HG03060 (cell line): ENCODE data around the gene SPINK4.

Experiments
- ATAC-seq: cut with Tn5 transposase; IDR thresholded peaks from one replicate; pipeline ENCODE4 v1.9.1; 2021; ENCODE audit warnings: low read depth, moderate number of reproducible peaks; ENCODE audit not compliant: unreplicated experiment

The SPINK4 gene

DNA sequence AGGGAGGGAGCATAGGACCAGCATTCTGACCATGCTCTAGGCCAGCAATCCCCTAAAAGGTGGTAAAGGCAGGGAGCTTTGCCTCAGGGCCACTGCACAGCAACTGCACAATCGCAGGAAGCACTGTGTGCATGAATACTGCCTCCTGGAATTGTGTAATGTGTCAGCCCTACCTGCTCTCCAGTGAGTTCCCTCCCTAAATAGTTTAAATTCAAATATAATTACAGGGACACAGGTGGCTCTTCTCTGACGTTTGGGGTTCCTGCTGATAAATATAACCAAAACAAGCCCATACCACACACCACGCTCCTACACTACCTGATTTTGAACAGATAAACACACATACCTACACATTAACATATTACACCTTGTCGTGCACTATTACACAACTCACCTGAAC is 15.5 kb downstream of the SPINK4 start:
- ATAC-seq = no peak

DNA sequence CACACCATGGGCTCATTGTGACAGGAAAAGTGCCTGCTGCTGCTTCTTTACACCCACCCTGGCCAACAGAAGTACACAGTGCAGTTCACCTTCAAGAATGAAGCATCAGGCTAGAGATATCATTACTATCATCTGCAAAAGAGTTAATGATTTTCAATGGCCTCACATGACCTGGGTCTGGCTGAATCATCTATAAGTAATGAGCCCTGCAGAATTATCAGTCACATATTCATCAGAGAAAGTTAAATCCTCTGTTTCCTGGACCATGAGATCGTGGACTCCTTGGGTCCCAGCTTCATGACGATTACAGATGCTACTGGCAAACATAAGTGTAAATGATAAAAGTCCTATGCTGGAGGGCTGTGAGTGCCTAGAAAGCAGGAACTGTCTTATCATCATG is 16.3 kb downstream of the SPINK4 start:
- no peak for ATAC-seq

DNA sequence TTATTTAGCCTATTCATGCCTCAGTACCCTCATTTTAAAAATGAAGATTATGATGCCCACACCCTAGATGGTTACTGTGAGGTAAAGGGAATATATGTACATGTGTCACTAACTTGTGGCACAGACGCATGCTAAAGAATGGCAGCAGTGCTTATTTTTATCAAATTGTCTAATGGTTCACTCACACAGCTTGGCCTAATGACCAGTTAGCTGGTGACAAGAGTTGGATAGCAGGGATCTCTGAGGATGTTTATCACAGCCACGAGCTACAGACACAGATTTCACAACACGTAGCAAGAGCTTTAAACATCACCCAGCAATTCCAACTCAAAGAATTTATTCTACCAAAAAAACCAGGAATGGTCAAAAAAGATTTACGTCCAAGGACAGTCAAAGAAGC is 17.3 kb downstream of the SPINK4 start:
- ATAC-seq = no peak

DNA sequence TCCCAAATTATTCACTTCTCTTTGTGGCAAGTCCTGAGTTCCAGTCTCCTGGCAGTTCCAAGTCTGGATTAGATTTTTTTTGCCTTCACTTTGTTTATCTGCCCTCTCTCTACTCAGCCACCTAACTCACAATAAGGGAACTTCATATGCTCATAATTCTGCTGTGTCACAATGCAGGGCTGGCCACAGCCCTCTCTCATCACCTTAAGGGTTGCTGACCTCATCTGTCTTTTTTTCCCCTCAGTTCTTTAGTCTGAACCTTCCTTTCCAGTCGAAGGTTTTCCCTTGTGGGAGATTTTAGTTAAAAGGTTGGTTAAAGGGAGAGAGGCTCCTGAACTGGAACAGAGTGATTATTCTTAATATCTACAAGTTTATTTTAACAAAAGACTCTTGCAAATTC is 20.4 kb downstream of the SPINK4 start:
- no peak for ATAC-seq

DNA sequence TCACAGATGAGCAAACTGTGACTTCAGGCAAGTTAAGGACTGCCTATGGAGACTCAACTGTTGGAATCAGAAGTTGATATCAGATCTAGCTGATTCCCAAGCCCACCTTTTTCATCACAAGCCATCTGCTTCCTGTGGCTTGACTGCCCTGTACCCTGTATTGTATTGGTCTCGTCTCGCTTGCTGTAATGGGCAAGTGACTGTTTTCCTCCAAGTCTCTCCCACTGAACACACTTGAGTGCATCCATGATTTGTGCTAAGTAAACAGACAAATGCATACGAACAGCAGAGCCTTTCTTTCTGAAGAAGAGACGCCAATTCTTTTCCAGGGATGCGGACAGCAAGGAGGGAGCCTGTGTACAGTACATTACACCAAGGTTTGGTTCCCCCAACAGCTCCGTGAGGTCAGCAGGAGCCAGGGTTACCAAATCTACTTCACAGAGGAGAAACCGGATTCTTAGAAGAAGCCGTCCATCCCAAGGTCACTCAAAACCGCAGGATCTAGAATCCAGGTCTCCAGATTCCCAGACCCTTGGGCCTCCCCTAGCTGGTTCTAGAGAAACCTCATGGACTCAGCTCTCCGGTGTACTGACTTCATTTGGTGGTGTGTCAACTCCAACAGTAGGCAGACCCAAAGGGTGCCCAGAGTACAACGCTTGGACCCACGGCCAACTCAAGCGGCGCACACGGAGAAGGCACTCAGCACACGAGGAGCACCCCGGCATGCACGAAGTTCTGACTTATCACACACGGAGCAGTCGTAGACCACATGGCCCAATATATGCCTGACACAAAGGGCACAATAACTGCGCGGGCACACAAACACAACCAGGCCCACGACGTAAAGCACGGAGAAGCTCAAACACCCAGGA is 23.4 kb downstream of the SPINK4 start:
- no peak for ATAC-seq

DNA sequence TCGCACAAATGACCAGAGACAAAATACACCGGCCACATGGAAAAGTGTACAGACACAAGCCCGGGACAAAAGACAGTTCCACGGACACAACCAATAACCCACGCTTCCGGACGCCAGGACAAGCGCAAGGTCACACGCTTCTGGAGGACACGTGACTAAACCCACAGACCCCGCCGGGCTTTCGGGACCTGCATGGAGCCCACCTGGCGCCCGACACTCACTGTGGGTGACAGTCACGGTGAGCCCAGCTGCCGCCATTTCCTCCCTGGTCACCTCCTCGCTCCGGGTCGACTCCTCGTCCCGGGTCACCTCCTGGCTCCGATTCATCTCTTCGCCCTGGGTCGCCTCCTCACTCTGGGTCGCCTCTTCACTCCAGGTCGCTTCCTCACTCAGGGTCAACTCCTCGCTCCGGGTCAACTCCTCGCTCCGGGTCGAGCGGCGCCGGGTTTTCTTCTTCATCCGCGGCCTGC is 24.1 kb downstream of the SPINK4 start:
- ATAC-seq = no peak

DNA sequence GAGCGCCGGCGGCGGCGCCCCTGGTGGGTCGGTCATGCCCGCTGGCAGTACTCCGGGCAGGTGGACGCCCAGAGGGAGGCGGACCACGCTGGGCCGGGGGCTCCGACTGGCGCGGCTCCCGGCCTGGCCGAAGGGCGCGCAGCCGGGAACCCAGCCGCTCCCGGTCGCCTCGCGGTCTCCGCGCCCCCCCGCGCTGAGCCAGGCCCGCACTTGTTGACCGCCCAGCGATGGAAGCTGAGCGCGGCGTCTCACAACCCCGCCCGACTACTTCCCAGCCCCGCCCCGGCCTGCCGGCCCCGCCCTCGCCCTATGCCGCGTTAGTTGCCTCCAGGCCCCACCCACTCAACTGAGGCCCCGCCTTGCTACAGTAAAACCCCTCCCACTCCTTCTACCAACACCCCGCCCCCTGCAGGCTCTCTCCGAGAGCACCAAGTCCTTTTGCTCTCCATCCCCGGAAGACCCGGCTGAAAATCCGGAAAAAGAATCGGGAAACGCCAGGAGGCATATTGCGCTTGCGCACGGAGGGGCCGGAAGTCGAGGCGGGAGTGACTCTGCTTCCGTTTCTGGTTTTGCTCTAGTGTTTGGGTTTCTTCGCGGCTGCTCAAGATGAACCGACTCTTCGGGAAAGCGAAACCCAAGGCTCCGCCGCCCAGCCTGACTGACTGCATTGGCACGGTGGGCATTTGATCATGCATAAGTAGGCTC is 24.7 kb downstream of the SPINK4 start, which contains the start of the genes BAG1 and CHMP5:
Gene BAG1, minus strand, starts transcription at position 236 of the 705 bp plus-strand sequence.
Gene CHMP5, plus strand, starts transcription at position 577 of the 705 bp plus-strand sequence. Its CDS starts 30 bp downstream, at position 607.
- peak; percentile 88 for ATAC-seq

DNA sequence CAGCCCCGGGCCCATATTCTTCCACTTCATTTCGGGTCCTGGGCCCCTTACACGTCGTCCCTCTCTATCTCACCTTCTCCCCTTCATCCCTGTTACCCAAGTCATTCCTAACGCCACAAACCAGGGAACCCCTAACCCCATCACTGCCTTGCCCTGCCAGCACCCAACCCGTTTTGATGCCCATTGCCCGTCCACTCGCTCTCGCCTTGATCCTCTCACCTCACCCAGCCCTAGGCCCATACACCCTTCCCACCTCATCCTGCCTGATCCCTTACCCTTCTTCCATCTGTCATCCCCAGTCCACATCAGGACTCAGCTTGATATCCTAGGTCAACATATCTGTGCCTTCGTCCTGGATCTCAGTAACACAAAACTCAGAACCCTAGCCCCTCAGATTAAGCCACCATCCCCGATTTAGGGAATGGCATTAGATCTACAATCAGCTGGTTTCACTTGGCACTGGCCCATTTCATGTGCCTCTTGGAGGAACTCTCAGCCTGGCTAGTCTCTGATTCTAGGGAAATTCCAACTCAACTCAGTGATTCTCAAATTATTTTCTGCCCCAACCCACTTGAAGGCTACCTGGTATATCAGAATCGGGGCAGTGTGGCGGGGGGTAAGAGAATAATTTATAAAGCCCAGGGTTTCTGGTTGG is 25.4 kb downstream of the SPINK4 start:
- no peak for ATAC-seq

DNA sequence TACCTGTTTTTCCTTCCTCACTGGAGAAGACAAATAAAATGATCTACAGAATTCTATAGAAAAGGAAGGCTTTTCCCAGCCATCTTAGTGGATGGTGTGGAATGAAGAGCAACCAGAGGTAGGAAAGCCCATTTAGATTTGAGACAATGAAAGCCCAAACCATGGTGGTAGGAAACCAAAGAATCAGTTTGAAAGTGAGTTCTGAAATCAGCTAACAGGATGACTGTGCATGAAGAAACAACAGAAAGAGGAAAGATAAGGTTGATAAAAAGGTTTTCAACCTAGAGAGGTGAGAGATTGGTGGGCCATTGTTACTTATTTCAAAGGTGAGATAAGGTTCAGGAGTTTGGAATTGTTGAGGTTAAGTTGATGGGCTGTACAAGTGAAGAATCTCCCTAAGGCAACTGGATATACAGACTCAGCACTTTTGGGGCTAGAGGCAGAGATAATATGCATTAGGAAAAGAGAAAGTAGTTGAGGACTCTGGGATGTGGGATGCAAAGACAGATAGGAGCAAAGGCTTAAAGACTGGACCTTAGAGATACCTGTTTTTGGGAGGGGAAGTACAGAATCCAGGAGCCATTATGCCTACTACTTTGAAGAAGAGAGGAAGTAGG is 27.3 kb downstream of the SPINK4 start:
- no peak for ATAC-seq

DNA sequence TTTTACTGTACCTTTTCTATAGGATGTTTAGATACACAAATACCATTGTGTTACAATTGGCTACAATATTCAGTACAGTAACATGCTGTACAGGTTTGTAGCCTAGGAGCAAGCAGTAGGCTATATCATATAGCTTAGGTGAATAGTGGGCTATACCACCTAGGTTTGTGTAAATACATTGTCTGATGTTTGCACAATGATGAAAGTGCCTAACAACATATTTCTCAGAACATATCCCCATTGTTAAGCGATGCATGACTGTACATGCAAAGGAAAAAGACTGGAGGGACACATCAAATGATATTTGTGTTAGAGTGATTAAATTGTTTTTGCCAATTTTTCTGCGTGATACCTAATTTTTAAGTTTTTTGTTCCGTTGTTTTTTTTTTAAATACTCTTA is 30.2 kb downstream of the SPINK4 start:
- no peak for ATAC-seq

DNA sequence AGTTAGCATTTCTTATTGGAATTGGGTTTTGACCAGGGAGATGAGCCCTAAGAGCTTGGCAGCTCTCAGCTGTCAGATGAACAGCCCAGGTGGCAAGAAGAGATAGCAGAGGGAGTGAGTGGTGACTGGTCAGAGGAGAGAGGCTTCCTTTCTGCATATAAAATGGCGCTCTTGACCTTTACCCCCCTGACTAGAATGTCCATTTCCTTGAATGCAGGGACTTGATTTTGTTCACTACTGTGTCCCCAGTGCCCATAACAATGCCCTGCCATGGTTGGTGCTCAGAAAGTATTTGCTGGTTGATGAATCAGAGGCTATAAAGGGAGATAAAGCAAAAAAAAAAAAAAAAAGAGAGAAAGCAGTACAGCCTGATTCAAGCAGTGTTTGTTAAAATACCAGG is 32.1 kb downstream of the SPINK4 start:
- ATAC-seq = no peak

DNA sequence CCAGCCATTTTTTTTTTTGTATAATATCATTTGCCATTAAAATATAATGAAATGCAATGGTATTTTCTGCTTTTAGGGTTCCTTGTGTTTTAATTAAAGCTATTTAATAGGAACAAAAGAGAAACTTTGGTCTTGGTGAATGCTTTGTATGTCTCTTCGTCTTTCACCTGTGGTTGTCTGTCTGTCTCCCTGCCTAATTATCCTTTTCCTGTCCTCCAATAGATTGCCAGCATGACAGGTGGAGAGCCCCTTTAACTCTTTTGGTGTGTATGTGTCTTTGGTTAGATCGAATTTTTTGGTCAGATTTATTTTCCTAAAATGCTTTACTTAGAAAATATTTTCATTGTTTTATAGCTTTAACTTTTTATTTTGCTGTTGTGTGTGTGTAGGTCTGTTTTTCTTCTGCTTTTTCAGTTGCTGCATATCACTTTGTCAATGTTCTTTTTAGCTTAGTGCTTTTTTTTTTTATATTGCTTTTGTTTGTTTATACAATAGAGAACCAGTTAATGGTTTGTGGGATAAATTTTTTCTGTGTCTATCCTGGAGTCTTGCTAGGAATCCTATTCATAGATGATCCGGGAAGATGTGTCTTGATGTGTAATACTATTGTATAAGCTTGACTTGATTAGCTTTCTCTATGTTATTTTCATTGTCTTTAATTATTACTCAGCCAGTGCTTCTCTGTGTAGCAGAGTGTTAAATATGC is 33.5 kb downstream of the SPINK4 start:
- no peak for ATAC-seq

DNA sequence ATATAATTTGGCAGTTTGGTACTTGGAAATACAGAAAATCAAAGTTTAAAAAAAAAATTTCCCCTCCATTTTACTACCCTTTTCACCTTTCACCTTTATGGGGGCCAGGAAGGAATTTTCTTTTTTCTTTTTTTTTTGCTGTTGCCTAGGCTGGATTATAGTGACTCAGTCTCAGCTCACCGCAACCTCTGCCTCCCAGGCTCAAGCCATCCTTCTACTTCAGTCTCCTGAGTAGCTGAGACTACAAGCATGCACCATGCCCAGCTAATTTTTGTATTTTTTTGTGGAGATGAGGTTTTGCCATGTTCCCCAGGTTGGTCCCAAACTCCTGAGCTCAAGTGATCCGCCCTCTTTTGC is 34.0 kb downstream of the SPINK4 start:
- no peak for ATAC-seq

DNA sequence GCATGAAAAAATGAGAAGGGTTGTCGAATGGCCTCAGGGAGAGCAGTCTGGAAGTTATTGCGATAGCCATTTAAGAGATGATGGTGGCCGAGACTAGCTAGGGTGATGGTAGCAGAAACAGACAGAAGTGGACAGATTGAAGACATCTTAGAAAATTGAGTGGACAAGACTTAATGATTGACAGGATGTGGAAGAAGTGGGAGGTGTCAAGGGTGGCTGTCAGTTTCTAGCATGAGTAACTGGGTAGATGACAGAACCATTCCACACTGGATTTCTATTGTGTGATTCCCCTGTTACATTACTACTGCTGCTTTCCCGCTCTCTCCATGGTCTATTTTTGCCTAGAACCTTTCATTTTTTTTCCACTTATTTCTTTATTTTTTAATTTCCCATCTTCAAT is 37.5 kb downstream of the SPINK4 start:
- no peak for ATAC-seq

DNA sequence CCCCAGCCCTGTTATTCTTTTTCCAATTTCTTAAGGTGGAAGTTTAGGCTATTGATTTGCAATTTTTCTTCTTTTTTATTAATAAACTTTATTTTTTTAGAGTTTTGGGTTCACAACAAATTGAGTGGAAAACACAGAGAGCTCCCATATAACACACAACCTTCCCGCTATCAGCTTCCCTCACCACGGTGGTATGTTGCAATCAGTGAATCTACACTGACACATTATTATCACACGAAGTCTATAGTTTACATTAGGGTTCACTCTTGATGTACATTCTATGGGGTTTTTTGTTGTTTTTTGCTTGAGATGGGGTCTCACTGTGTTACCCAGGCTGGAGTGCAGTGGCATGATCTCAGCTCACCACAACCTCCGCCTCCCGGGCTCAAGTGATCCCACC is 45.5 kb downstream of the SPINK4 start:
- ATAC-seq = no peak

DNA sequence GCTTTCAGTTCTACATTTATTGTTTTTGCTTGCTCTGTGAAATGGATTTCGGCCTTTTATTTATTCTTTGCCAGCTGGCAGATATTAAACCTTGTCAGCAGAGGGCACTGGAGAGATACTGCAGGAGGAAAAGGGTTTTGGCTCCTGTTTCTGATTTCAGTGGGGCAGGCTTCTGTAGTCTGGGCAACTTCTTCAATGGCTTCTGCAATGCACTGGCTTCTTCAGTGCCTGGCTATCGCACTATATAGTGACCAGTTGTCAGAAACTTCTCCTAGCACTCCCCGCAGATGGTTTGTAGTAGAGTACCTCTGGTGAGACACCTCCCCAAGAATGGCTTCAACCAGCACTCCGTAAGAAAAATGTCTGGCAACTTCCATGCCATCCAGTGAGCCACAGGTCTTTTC is 47.1 kb downstream of the SPINK4 start:
- ATAC-seq = no peak

DNA sequence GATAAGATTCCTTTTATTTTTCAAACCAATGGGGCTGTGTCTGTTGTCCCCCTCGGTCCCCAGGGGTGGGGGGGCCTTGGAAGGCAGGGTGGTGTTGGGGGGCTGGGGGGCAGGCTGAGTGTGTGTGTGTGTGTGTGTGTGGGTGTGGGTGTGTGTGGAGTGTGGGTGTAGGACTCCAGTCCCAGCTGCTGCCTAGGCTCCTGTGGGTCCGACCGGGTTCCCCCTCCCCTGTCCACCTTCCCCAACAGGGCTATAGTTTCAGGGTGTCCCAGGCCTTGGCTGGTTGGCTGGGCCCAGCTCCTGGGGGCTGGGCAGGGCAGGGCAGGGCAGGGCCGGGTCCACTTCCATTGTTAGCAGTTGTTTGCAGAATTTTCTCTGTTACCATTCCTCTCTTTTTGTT is 48.3 kb downstream of the SPINK4 start:
- ATAC-seq = no peak

DNA sequence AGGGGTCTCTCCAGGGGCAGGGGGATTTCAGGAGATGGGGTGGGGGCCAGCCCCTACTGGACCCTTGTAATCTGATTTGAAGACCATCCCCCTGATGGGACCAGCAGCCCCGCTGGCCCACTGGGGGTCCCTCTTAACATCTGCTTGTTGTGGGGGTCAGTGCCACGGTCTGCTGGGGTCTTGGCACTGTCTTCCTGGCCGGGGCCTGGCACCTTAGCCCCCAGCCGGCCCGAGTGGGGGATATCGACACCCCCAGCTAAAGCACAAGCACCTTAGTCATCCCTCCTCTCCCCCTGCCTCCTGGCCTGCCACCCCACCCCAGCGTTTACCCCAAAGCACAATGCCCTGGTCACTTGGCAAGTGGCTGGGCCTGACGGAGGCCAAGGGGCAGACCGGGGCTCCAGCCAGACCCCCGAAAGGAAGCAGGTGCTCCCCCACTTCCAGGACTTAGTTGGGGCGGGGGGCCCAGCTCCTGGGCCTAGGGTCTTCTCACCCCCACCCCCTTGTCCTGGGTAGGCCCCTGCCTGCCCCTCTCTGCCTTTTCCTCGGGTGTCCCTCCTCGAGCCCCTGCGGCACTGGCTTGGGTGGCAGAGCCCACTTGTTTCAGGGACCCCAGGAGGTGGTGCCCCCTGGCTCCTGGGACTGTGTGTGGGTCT is 49.0 kb downstream of the SPINK4 start:
- no peak for ATAC-seq

DNA sequence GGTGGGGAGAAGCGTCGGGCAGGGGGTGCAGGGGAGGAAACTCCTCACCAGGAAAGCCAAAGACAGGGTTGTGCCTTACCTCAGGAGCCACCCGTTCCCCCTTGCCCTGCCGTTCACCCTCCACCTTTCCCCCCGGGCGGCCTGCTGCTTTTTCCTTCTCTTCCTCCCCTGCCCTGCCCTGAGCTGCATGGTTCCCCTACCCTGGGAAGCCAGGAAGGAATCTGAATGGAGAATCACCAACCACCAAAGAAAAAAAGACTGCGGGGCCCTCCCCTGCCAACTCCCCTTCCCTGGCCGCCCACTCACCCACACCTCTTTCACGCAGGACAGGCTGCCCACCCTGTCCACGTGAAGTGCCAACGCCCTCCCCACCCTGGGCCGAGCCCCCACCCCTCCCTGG is 49.5 kb downstream of the SPINK4 start:
- ATAC-seq = no peak

DNA sequence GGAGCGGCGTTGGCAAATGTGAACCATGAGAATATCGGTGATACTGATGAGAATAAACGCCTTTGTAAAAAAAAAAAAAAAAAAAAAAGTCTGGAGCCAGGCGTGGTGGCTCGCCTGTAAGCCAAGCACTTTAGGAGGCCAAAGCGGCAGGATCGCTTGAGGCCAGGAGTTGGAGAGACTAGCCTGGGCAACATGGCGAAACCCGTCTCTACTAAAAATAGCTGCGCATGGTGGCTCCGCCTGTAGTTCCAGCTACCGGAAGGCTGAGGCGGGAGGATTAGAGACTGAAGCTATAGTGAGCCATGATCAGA is 49.9 kb downstream of the SPINK4 start:
- ATAC-seq = no peak
